Fibroblast of lung (primary cell): ENCODE data around the gene TMC1. TPM values are rescaled to one million over a fixed set of nuclear protein-coding genes. Genes with fewer than 3 reads are reported as not detected.

Source experiments
- DNase-seq, 2 donors: peaks; one replicate each; pipeline versions ENCODE4 v3.0.0 to v3.0.0-alpha.2; 2010; ENCODE audit warnings: low read depth in 2 of 2
- H2AFZ ChIP-seq: 2 replicates; pipeline ENCODE4 v1.5.1; 2012; ENCODE audit warnings: low read length, control low read depth, inconsistent platforms
- H3K27ac ChIP-seq: 2 replicates; pipeline ENCODE4 v1.5.1; 2011; ENCODE audit warnings: low read length, control low read depth; ENCODE audit not compliant: insufficient read depth
- H3K27me3 ChIP-seq: 2 replicates; pipeline ENCODE4 v1.5.1; 2011; ENCODE audit warnings: mild to moderate bottlenecking, low read length; ENCODE audit not compliant: control insufficient read depth, insufficient read depth
- H3K36me3 ChIP-seq: 2 replicates; pipeline ENCODE4 v1.5.1; 2011; ENCODE audit warnings: low read length; ENCODE audit not compliant: control insufficient read depth, insufficient read depth
- H3K4me1 ChIP-seq: 2 replicates; pipeline ENCODE4 v1.5.1; 2011; ENCODE audit warnings: low read length; ENCODE audit not compliant: control insufficient read depth, insufficient read depth; ENCODE audit errors: extremely low read depth
- H3K4me2 ChIP-seq: 2 replicates; pipeline ENCODE4 v1.5.1; 2011; ENCODE audit warnings: low read length, control low read depth; ENCODE audit not compliant: insufficient read depth; ENCODE audit errors: extremely low read depth
- H3K4me3 ChIP-seq, 4 experiments: fragments of 200-600 bp in 1 of 4; sonication (generic) in 1 of 4; replicated peaks in 1 of 4; 2 replicates each; pipeline ENCODE4 v1.5.1; 2011 to 2016; ENCODE audit warnings: low read length in 4 of 4, low read depth in 3 of 4, mild to moderate bottlenecking in 3 of 4, control low read depth in 2 of 4, inconsistent platforms in 1 of 4, mixed read lengths in 1 of 4; ENCODE audit not compliant: insufficient read depth in 1 of 4; ENCODE audit errors: control extremely low read depth in 1 of 4
- H3K79me2 ChIP-seq: 2 replicates; pipeline ENCODE4 v1.5.1; 2012; ENCODE audit warnings: mild to moderate bottlenecking, low read length, inconsistent platforms; ENCODE audit not compliant: control insufficient read depth, insufficient read depth
- H3K9ac ChIP-seq: 2 replicates; pipeline ENCODE4 v1.5.1; 2011; ENCODE audit warnings: mild to moderate bottlenecking, low read length, control low read depth; ENCODE audit not compliant: insufficient read depth
- H3K9me3 ChIP-seq: 2 replicates; pipeline ENCODE4 v1.5.1; 2012; ENCODE audit warnings: low read depth, low read length; ENCODE audit not compliant: control insufficient read depth, insufficient read depth
- H4K20me1 ChIP-seq: 2 replicates; pipeline ENCODE4 v1.5.1; 2011; ENCODE audit warnings: low read length; ENCODE audit not compliant: control insufficient read depth, insufficient read depth; ENCODE audit errors: extremely low read depth
- CTCF ChIP-seq, 2 donors: IDR thresholded peaks in 1 of 2; conservative IDR thresholded peaks in 1 of 2; 1 replicate in 1 of 2; 2 replicates in 1 of 2; pipeline ENCODE4 v1.5.1; 2011 to 2012; ENCODE audit warnings: low read length in 2 of 2, control low read depth in 1 of 2, inconsistent platforms in 1 of 2, low read depth in 1 of 2, mild to moderate bottlenecking in 1 of 2
- EZH2 ChIP-seq: IDR thresholded peaks from 2 replicates; pipeline ENCODE4 v1.5.1; 2012; ENCODE audit warnings: low read length, control low read depth, mild to moderate bottlenecking; ENCODE audit errors: missing control alignments
- polyA plus RNA-seq, 2 donors: library from polyadenylated mRNA; depleted of rRNA in 1 of 2; stranded (reverse) in 1 of 2; unstranded in 1 of 2; fragments of >200 nt; gene quantifications; 2 replicates each; pipeline ENCODE4 v1.2.1, GENCODE V29; 2011 to 2012; ENCODE audit warnings: missing spikeins in 1 of 2
- total RNA-seq: library from RNA; depleted of rRNA; stranded (reverse); fragments of >200 nt; gene quantifications from 2 replicates; pipeline ENCODE4 v1.2.1, GENCODE V29; 2014

Gene TMC1
- total and polyA plus RNA-seq, 2 donors (not counting 1 experiment from before 2014, with no cell fraction given) = 0.27 to 0.33 TPM

- Histone ChIP-seq H2AFZ (no peak overlapping the region), H3K36me3 (no peaks in the 10 kb centered on the region), H3K4me3 (no peak overlapping the region), H3K79me2 (no peaks in the 10 kb centered on the region), H3K27me3 (no peaks in the 10 kb centered on the region), H3K9me3 (no peaks in the 10 kb centered on the region), H3K27ac (no peak overlapping the region), H4K20me1 (no peaks in the 10 kb centered on the region), H3K4me2 (no peak overlapping the region), H3K9ac (no peak overlapping the region), H3K4me1 (no peaks in the 10 kb centered on the region)
- no peak for DNase-seq
- no peak for TF ChIP-seq CTCF (conservative IDR thresholded peaks at IDR 0.05 in 1 of 2, IDR thresholded peaks at IDR 0.05 in 1 of 2; ENCODE audit: low read depth in 1 of 2, low read length in 2 of 2)
- TF ChIP-seq EZH2 = no peak
Observed at GRCh38 chr9:72817413-72817812, 296.0 kb downstream of the TMC1 start.

GRCh38 chr9:72818385-72818784, 297.0 kb downstream of the TMC1 start:
- no peak overlapping the region for H2AFZ ChIP-seq
- DNase-seq = no peak
- no peak overlapping the region for H3K4me2 ChIP-seq
- H3K4me3 ChIP-seq = no peak overlapping the region
- H3K4me1 ChIP-seq = no peaks in the 10 kb centered on the region
- H3K9ac ChIP-seq = no peak overlapping the region
- H3K79me2 ChIP-seq = no peaks in the 10 kb centered on the region
- no peaks in the 10 kb centered on the region for H3K36me3 ChIP-seq
- no peaks in the 10 kb centered on the region for H3K9me3 ChIP-seq
- no peaks in the 10 kb centered on the region for H4K20me1 ChIP-seq
- H3K27me3 ChIP-seq = no peaks in the 10 kb centered on the region
- TF ChIP-seq CTCF (conservative IDR thresholded peaks at IDR 0.05 in 1 of 2, IDR thresholded peaks at IDR 0.05 in 1 of 2; ENCODE audit: low read depth in 1 of 2, low read length in 2 of 2) = no peak
- no peak for TF ChIP-seq EZH2
- no peak overlapping the region for H3K27ac ChIP-seq

GRCh38 chr9:72823971-72824370, 302.6 kb downstream of the TMC1 start:
- Histone ChIP-seq H2AFZ (no peak overlapping the region), H3K4me2 (no peak overlapping the region), H3K4me1 (no peaks in the 10 kb centered on the region), H3K36me3 (no peaks in the 10 kb centered on the region), H4K20me1 (no peaks in the 10 kb centered on the region), H3K27me3 (no peaks in the 10 kb centered on the region), H3K79me2 (no peaks in the 10 kb centered on the region), H3K27ac (no peak overlapping the region), H3K4me3 (no peak overlapping the region), H3K9me3 (no peaks in the 10 kb centered on the region), H3K9ac (no peak overlapping the region)
- DNase-seq = no peak
- TF ChIP-seq CTCF (conservative IDR thresholded peaks at IDR 0.05 in 1 of 2, IDR thresholded peaks at IDR 0.05 in 1 of 2; ENCODE audit: low read depth in 1 of 2, low read length in 2 of 2) = no peak
- TF ChIP-seq EZH2 = no peak
